HUES6 (cell line): ENCODE data around the gene SLC22A5.

Source experiments
- H3K27ac ChIP-seq: 2 replicates; pipeline ENCODE4 v1.7.0; 2013; ENCODE audit warnings: low read depth, mild to moderate bottlenecking, low read length, inconsistent platforms
- H3K27me3 ChIP-seq: 2 replicates; pipeline ENCODE4 v1.6.1; 2013; ENCODE audit warnings: low read length; ENCODE audit not compliant: control insufficient read depth, insufficient read depth
- H3K36me3 ChIP-seq: 2 replicates; pipeline ENCODE4 v1.6.1; 2013; ENCODE audit warnings: low read length; ENCODE audit not compliant: control insufficient read depth, insufficient read depth
- H3K4me1 ChIP-seq: 2 replicates; pipeline ENCODE4 v1.6.1; 2013; ENCODE audit warnings: low read length; ENCODE audit not compliant: control insufficient read depth, insufficient read depth
- H3K4me3 ChIP-seq: 2 replicates; pipeline ENCODE4 v1.5.1; 2013; ENCODE audit warnings: low read depth, low read length
- H3K9ac ChIP-seq: one replicate; pipeline ENCODE4 v1.6.1; 2013; ENCODE audit warnings: mild to moderate bottlenecking, low read length
- H3K9me3 ChIP-seq: 2 replicates; pipeline ENCODE4 v1.6.1; 2013; ENCODE audit warnings: low read depth, low read length; ENCODE audit not compliant: control insufficient read depth, insufficient read depth

SLC22A5 gene

GRCh38 chr5:132369474-132370180, at the start of gene SLC22A5:
SLC22A5 (plus strand) TSS chr5:132369710; CDS start chr5:132369973, 263 bp downstream.
- Histone ChIP-seq H3K36me3 (no peaks in the 10 kb centered on the region), H3K27me3 (peaks cover 22% of the 10 kb centered on the region), H3K27ac (no peak within 1 kb of the TSS), H3K9me3 (no peaks in the 10 kb centered on the region), H3K4me1 (peaks cover 4% of the 10 kb centered on the region; the same call in 1 of the 2 replicates), H3K9ac (peak within 1 kb of the TSS; percentile 39), H3K4me3 (peak within 1 kb of the TSS; percentile 82)

DNA sequence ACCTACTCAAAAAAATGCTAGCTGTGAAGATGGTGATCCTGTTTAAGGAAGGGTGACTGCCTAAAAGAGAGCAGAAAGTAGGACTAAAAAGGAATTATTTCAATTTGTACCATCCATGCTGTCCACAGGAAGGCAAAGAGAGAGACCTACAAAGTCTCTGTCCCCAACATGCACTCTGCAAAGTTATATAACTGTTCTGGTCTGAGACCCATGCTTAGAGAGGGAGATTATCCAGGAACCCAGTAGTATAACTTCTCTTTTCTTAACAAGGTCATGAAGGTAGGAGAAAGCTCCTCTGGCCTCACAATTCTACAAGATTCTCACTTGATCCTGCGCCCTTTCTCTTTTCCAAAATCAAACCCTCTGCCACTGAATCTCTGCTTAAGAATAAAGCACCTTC, 49.5 kb upstream of the SLC22A5 start:
- Histone ChIP-seq H3K27ac (no peak overlapping the region), H3K9me3 (no peaks in the 10 kb centered on the region), H3K27me3 (no peaks in the 10 kb centered on the region), H3K4me3 (no peak overlapping the region), H3K9ac (no peak overlapping the region), H3K4me1 (peaks cover 15% of the 10 kb centered on the region), H3K36me3 (no peaks in the 10 kb centered on the region)

DNA sequence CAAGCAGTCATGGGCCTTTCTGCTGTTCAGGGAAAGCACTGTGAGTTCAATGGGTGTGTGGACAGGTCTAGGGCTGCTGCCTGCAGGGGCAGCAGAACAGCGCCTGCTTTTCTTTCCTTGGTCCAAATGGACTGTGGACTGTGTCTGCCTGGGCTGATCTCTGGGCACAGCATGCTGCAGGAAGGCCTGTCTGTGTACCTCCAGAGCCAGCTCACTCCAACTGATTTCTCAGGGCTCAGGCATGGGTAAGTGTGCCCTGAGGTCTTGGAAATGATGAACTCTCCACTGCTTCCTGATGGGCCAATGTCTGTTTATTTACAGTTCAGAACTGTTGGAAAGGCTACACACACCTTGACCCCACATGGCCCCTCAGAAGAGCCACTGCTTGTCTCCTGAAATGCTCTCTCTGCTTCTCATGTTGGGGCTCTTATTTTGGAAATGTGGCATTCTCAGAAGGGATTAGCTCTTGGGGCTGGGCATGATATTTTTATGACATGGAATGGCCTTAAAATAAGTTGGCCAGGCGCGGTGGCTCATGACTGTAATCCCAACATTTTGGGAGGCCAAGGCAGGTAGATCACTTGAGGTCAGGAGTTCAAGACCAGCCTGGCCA, 48.3 kb upstream of the SLC22A5 start:
- H3K36me3 ChIP-seq: no peaks in the 10 kb centered on the region
- H3K4me3 ChIP-seq: no peak overlapping the region
- H3K27me3 ChIP-seq: no peaks in the 10 kb centered on the region
- no peak overlapping the region for H3K27ac ChIP-seq
- H3K9me3 ChIP-seq: no peaks in the 10 kb centered on the region
- peaks cover 15% of the 10 kb centered on the region for H3K4me1 ChIP-seq
- no peak overlapping the region for H3K9ac ChIP-seq

DNA sequence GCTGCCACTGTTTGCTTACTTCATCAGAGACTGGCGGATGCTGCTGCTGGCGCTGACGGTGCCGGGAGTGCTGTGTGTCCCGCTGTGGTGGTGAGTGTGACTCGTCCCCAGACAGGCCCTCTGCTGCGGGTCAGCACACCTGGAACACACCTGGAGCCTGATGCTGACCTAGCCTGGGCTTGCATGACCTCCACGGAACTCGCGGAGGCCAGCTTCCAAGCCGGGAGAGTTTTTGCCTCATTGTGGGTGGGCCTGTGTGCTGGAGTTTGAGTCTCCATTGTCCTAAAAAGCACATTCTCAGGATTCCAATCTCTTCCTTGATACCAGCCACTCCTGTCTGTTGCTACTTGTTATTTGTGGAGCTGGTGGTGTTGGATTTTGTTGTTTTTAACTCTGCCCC, 47.2 kb upstream of the SLC22A5 start:
- Histone ChIP-seq H3K9me3 (no peaks in the 10 kb centered on the region), H3K4me3 (peak overlapping the region; percentile 39), H3K4me1 (peaks cover 15% of the 10 kb centered on the region), H3K27ac (no peak overlapping the region), H3K9ac (peak overlapping the region; percentile 41), H3K27me3 (no peaks in the 10 kb centered on the region), H3K36me3 (no peaks in the 10 kb centered on the region)

DNA sequence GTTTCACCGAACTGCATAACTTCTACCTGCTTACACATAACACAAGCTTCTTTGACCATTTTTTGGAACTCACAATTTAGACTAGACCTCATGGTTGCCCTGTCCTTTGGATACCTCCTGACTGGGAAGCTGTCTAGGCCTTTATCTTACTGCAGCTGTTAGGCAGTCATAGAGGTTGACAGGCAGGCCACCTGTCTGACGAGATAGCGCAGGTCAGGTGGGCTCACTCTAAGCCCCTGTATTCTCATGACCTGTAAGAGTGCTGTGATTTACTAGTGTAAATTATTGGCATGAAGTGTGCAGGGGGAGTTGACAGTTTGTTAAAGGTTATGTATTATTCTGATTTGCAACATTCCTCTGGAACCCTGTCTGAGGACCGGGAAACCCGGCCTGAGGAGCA, 46.3 kb upstream of the SLC22A5 start:
- no peaks in the 10 kb centered on the region for H3K27me3 ChIP-seq
- H3K27ac ChIP-seq: no peak overlapping the region
- no peak overlapping the region for H3K4me3 ChIP-seq
- H3K36me3 ChIP-seq: no peaks in the 10 kb centered on the region
- peaks cover 15% of the 10 kb centered on the region for H3K4me1 ChIP-seq
- no peaks in the 10 kb centered on the region for H3K9me3 ChIP-seq
- no peak overlapping the region for H3K9ac ChIP-seq

DNA sequence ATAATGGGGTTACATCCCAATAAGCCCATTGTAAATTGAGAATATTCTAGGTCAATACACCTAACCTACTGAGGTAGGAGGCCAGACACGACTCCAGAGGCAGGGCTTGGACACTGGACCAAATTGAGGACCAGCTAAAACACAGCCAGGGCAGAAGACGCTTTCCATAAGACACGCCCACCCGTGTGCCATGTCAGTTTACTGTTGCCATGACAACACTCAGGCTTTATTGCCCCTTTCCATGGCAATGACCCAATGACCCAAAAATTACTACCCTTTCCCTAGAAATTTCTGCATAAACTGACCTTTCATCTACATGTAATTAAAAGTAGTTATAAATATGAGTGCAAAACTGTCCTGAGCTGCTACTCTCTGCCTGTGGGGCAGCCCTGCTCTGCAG, 43.8 kb upstream of the SLC22A5 start:
- Histone ChIP-seq H3K27ac (no peak overlapping the region), H3K36me3 (no peaks in the 10 kb centered on the region), H3K9ac (no peak overlapping the region), H3K4me1 (peaks cover 15% of the 10 kb centered on the region), H3K9me3 (no peaks in the 10 kb centered on the region), H3K4me3 (no peak overlapping the region), H3K27me3 (no peaks in the 10 kb centered on the region)

GRCh38 chr5:132327252-132327955, 42.1 kb upstream of the SLC22A5 start:
- H3K36me3 ChIP-seq: no peaks in the 10 kb centered on the region
- no peaks in the 10 kb centered on the region for H3K27me3 ChIP-seq
- H3K9me3 ChIP-seq: no peaks in the 10 kb centered on the region
- H3K27ac ChIP-seq: no peak overlapping the region
- no peak overlapping the region for H3K4me3 ChIP-seq
- H3K9ac ChIP-seq: no peak overlapping the region
- H3K4me1 ChIP-seq: peaks cover 9% of the 10 kb centered on the region

DNA sequence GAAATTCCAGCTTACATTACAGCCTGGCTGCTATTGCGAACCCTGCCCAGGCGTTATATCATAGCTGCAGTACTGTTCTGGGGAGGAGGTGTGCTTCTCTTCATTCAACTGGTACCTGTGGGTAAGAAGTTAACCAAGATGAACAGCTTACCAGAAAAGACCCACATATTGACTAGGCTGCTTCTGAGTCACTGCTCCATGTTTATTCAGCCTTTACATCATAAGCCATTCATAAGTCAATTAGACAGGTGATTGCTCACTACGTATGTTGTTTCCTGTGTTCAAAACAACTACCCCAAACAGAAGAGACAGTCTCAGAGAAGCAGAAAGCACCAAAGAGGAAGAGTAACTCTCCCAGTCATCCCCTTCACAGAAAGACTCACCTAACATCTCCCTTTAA, 34.7 kb upstream of the SLC22A5 start:
- H3K27ac ChIP-seq: no peak overlapping the region

DNA sequence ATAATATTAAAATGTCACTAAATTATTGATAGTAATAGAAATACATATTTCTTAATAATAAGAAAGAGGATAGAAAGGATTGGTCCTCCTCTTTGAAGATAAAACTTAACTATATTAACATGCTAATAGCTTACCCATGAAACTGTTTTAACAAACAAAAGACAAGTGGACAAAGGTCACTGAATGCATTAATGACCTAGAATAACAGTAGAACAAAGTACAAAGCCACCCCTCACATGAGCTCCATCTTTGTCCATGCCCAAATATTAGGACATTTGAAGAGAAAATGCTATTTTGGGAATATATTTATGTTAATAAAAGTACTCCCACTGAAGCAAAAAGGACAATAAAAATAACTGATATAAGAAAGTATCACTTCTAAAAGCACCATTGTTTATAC, 34.1 kb upstream of the SLC22A5 start:
- Histone ChIP-seq H3K27me3 (no peaks in the 10 kb centered on the region), H3K27ac (no peak overlapping the region), H3K9me3 (0 out of 2 replicates have a peak, but pooled peaks cover 12% of the 10 kb centered on the region), H3K4me3 (no peak overlapping the region), H3K36me3 (0 out of 2 replicates have a peak, but pooled peaks cover 2% of the 10 kb centered on the region), H3K9ac (no peak overlapping the region), H3K4me1 (no peaks in the 10 kb centered on the region)

More for the DNA sequence above, 34.7 kb upstream of the SLC22A5 start:
- Histone ChIP-seq H3K4me1 (no peaks in the 10 kb centered on the region), H3K36me3 (0 out of 2 replicates have a peak, but pooled peaks cover 2% of the 10 kb centered on the region), H3K4me3 (no peak overlapping the region), H3K9ac (no peak overlapping the region), H3K27me3 (no peaks in the 10 kb centered on the region), H3K9me3 (0 out of 2 replicates have a peak, but pooled peaks cover 12% of the 10 kb centered on the region)

- Histone ChIP-seq H3K27ac (no peak overlapping the region), H3K4me1 (no peaks in the 10 kb centered on the region), H3K4me3 (no peak overlapping the region), H3K36me3 (0 out of 2 replicates have a peak, but pooled peaks cover 2% of the 10 kb centered on the region), H3K9ac (no peak overlapping the region), H3K9me3 (0 out of 2 replicates have a peak, but pooled peaks cover 12% of the 10 kb centered on the region), H3K27me3 (no peaks in the 10 kb centered on the region)
These were observed 30.0 kb upstream of the SLC22A5 start for GRCh38 chr5:132339502-132339901.
